HepG2 (cell line): ENCODE results near the gene MRPL58. TPM values are rescaled to one million over a fixed set of nuclear protein-coding genes. Genes with fewer than 3 reads are reported as not detected.

Experiments used
- ATAC-seq: fragments of 200-7000 bp; cut with Tn5 transposase; 3 replicates; pipeline ENCODE4 v1.9.1; 2020; ENCODE audit warnings: mild to moderate bottlenecking, moderate library complexity
- BruUV-seq: library from RNA; stranded (reverse); fragments of 400-500 nt; replicated peaks from 2 replicates; lab custom pipeline; 2021; lab: Mats Ljungman, UMichigan
- CTCF ChIA-PET: fragments of 300-600 bp; formaldehyde crosslinking; extraction: SDS; loops from one replicate; lab custom pipeline; 2021; ENCODE audit warnings: low total read pairs, inconsistent platforms, low intra/inter-chr PET ratio; lab: Yijun Ruan, JAX
- POLR2A ChIA-PET: fragments of 350-600 bp; sonication (Branson Sonifier 250); formaldehyde crosslinking; loops from one replicate; lab custom pipeline; 2020; ENCODE audit warnings: antibody characterized with exemption, inconsistent platforms; lab: Yijun Ruan, JAX
- DNase-seq: peaks from one replicate; pipeline ENCODE4 v3.0.0-alpha.2; 2015; ENCODE audit warnings: low spot score
- FAIRE-seq: peaks from 3 replicates; lab custom pipeline; 2011; peaks lifted over from hg19 to GRCh38; lab: Jason Lieb, UNC
- H2AFZ ChIP-seq: one replicate; pipeline ENCODE4 v1.6.1; 2011; ENCODE audit warnings: low read length, inconsistent platforms
- H3K27ac ChIP-seq: fragments of 300-600 bp; 3 replicates; pipeline ENCODE4 v1.8.0; 2011; ENCODE audit warnings: mixed run types, mild to moderate bottlenecking, mixed read lengths, low read length, inconsistent platforms; ENCODE audit not compliant: insufficient read depth; ENCODE audit errors: extremely low read length
- H3K27me3 ChIP-seq, 2 experiments: fragments of 200-600 bp in 1 of 2; 2 replicates in 1 of 2; 3 replicates in 1 of 2; pipeline versions ENCODE4 v1.6.0 to v1.8.0; 2011; ENCODE audit warnings: low read length in 2 of 2, mild to moderate bottlenecking in 2 of 2, moderate library complexity in 2 of 2, inconsistent platforms in 1 of 2; ENCODE audit not compliant: insufficient read depth in 2 of 2, control insufficient read depth in 1 of 2
- H3K36me3 ChIP-seq, 2 experiments: fragments of 200-600 bp in 1 of 2; replicated peaks in 1 of 2; 2 replicates in 1 of 2; 3 replicates in 1 of 2; pipeline versions ENCODE4 v1.5.1 to v1.8.0; 2011; ENCODE audit warnings: low read length in 2 of 2, inconsistent platforms in 1 of 2; ENCODE audit not compliant: insufficient read depth in 2 of 2, control insufficient read depth in 1 of 2
- H3K4me1 ChIP-seq: 2 replicates; pipeline ENCODE4 v1.5.1; 2012; ENCODE audit warnings: low read length, inconsistent platforms; ENCODE audit not compliant: insufficient read depth
- H3K4me2 ChIP-seq: 2 replicates; pipeline ENCODE4 v1.6.0; 2011; ENCODE audit warnings: low read depth, low read length, inconsistent platforms
- H3K4me3 ChIP-seq, 3 experiments: fragments of 200-600 bp in 1 of 3; sonication (generic), shearing (Covaris generic) in 1 of 3; replicated peaks in 1 of 3; 2 replicates each; pipeline ENCODE4 v1.5.1; 2011 to 2016; ENCODE audit warnings: low read length in 3 of 3, inconsistent platforms in 2 of 3, low read depth in 2 of 3, mild to moderate bottlenecking in 2 of 3, control low read depth in 1 of 3, mixed read lengths in 1 of 3; ENCODE audit not compliant: insufficient read depth in 1 of 3
- H3K79me2 ChIP-seq: one replicate; pipeline ENCODE4 v1.6.1; 2011; ENCODE audit warnings: low read length, inconsistent platforms; ENCODE audit not compliant: insufficient read depth
- H3K9ac ChIP-seq: 2 replicates; pipeline ENCODE4 v1.6.0; 2011; ENCODE audit warnings: mild to moderate bottlenecking, low read depth, low read length, inconsistent platforms; ENCODE audit not compliant: insufficient read depth
- H3K9me3 ChIP-seq: 2 replicates; pipeline ENCODE4 v1.5.1; 2012; ENCODE audit warnings: mild to moderate bottlenecking, low read length
- H4K20me1 ChIP-seq: 2 replicates; pipeline ENCODE4 v1.6.0; 2011; ENCODE audit warnings: inconsistent platforms, mild to moderate bottlenecking, low read length, moderate library complexity; ENCODE audit not compliant: insufficient read depth
- ARID5B ChIP-seq: IDR thresholded peaks from 2 replicates; pipeline ENCODE4 v1.4.0; 2020; ENCODE audit warnings: mild to moderate bottlenecking, missing genetic modification reagents
- BCL6 ChIP-seq: IDR thresholded peaks from 2 replicates; pipeline ENCODE4 v1.6.1; 2016; ENCODE audit warnings: missing genetic modification reagents, missing compliant biosample characterization
- ELF4 ChIP-seq: sonication (generic); formaldehyde crosslinking; IDR thresholded peaks from 2 replicates; pipeline ENCODE4 v1.5.0; 2020; ENCODE audit warnings: missing genetic modification reagents, mild to moderate bottlenecking, moderate library complexity, borderline replicate concordance
- FOXP4 ChIP-seq: sonication (generic); formaldehyde crosslinking; IDR thresholded peaks from 2 replicates; pipeline ENCODE4 v1.4.0; 2020; ENCODE audit warnings: missing genetic modification reagents
- HDAC1 ChIP-seq: sonication (generic); formaldehyde crosslinking; IDR thresholded peaks from 2 replicates; pipeline ENCODE4 v1.5.1; 2020; ENCODE audit warnings: mild to moderate bottlenecking, missing genetic modification reagents
- LCORL ChIP-seq, 2 experiments: fragments of 450-650 bp in 1 of 2; sonication (generic) in 1 of 2; formaldehyde crosslinking in 1 of 2; IDR thresholded peaks; 2 replicates each; pipeline versions ENCODE4 v1.5.0 to v1.6.1; 2017 to 2020; ENCODE audit warnings: antibody characterized with exemption in 1 of 2, missing genetic modification reagents in 1 of 2
- MIXL1 ChIP-seq: IDR thresholded peaks from 2 replicates; pipeline ENCODE4 v1.6.1; 2016
- NFYB ChIP-seq: sonication (generic); formaldehyde crosslinking; IDR thresholded peaks from 2 replicates; pipeline ENCODE4 v1.4.0; 2020; ENCODE audit warnings: missing genetic modification reagents
- POGZ ChIP-seq: sonication (generic); formaldehyde crosslinking; IDR thresholded peaks from 2 replicates; pipeline ENCODE4 v1.4.0; 2020; ENCODE audit warnings: mild to moderate bottlenecking, missing genetic modification reagents
- TEAD2 ChIP-seq: sonication (generic); formaldehyde crosslinking; IDR thresholded peaks from 2 replicates; pipeline ENCODE4 v1.9.0; 2021; ENCODE audit warnings: missing genetic modification reagents
- ZBTB33 ChIP-seq: sonication (generic); formaldehyde crosslinking; IDR thresholded peaks from 2 replicates; pipeline ENCODE4 v1.4.0; 2020; ENCODE audit warnings: missing genetic modification reagents
- ZMYM4 ChIP-seq: sonication (generic); formaldehyde crosslinking; IDR thresholded peaks from 2 replicates; pipeline ENCODE4 v1.8.1; 2023; ENCODE audit warnings: mild to moderate bottlenecking, missing genetic modification reagents
- ZNF33A ChIP-seq: sonication (generic); formaldehyde crosslinking; IDR thresholded peaks from 2 replicates; pipeline ENCODE4 v1.5.1; 2020; ENCODE audit warnings: missing genetic modification reagents, mild to moderate bottlenecking, moderate library complexity, borderline replicate concordance
- ZNF614 ChIP-seq: IDR thresholded peaks from 2 replicates; pipeline ENCODE4 v1.6.1; 2018; ENCODE audit warnings: missing biosample characterization, missing genetic modification reagents, inconsistent platforms, borderline replicate concordance
- ZSCAN9 ChIP-seq: IDR thresholded peaks from 2 replicates; pipeline ENCODE4 v1.6.1; 2016; ENCODE audit warnings: borderline replicate concordance
- WGBS: methylation state at CpG from one replicate; pipeline ENCODE4 v1.1.6; 2017; ENCODE audit warnings: low lambda C conversion rate; 5-methylcytosine and 5-hydroxymethylcytosine counted together
- in situ Hi-C: cut with HindIII; loops from 2 replicates; pipeline ENCODE4 v1.10.0; 2017; ENCODE audit warnings: low pct_unique_long_range_greater_than_20kb; ENCODE audit not compliant: extremely low pct_ligation_motif_present
- intact Hi-C: fragments of 100-400 bp; cut with micrococcal nuclease; formaldehyde crosslinking; loops from one replicate; pipeline ENCODE4 v1.10.0; 2022; ENCODE audit not compliant: unreplicated experiment
- polyA plus RNA-seq, 8 experiments: library from polyadenylated mRNA; depleted of rRNA in 3 of 8; stranded (reverse) in 7 of 8; unstranded in 1 of 8; fragments of >200 nt; fragmentation: Illumina TruSeq in 4 of 8; extraction: Trizol in 4 of 8; gene quantifications; 2 replicates each; pipeline versions ENCODE4 v1.2.1 to v1.2.3, GENCODE V29; 2011 to 2016; ENCODE audit warnings: low read depth in 4 of 8, missing spikeins in 1 of 8, mixed read lengths in 1 of 8; ENCODE audit not compliant: insufficient read depth in 1 of 8
- total RNA-seq, 5 experiments: library from RNA; depleted of rRNA; stranded (reverse); fragments of >200 nt; fragmentation: Illumina TruSeq; extraction: Trizol; gene quantifications; 2 replicates each; pipeline ENCODE4 v1.2.3, GENCODE V29; 2016; ENCODE audit warnings: low read depth in 1 of 5

MRPL58 gene
- total and polyA plus RNA-seq, 2 of the 13 experiments (the other 11 are each of a cell fraction or from before 2014, with no cell fraction given), result 44.9 to 68.9 TPM

GRCh38 chr17:75024686-75025397, 12.4 kb downstream of the MRPL58 start:
- Histone ChIP-seq H3K9ac (no peak overlapping the region; the same call in 1 of the 2 replicates), H3K4me2 (peak overlapping the region; percentile 83), H3K27ac (peak overlapping the region; percentile 43), H3K36me3 (peaks cover 13 to 21% of the 10 kb centered on the region in 2 experiments), H4K20me1 (no peaks in the 10 kb centered on the region), H3K9me3 (no peaks in the 10 kb centered on the region), H3K27me3 (peaks cover 0 to 3% of the 10 kb centered on the region in 2 experiments; a peak in 1 of 5 replicates), H3K79me2 (no peaks in the 10 kb centered on the region), H3K4me1 (peaks cover 25% of the 10 kb centered on the region), H3K4me3 (peak overlapping the region in 1 of 3 experiments; percentile 46; a peak in 3 of 6 replicates), H2AFZ (peak overlapping the region; percentile 30)
- ChIA-PET POLR2A (interaction anchor here (0.7 to 4.7 kb wide), 23 partner anchors 8 to 381 kb away, joined by 3 to 90 read pairs (median 4); partner anchors contain the start of genes ATP5PD, CDR2L, FDXR and GRB2), CTCF (interaction anchor here (0.9 kb wide), 1 partner anchor 63 kb away, joined by 3 read pairs; no protein-coding TSS in a partner anchor)
- in situ Hi-C loops (no loop called here), intact Hi-C loops (loop anchor here (1.0 kb wide), 1 partner anchor 43 kb away; no protein-coding TSS in a partner anchor)
- no TSS peak for BruUV-seq
- 30% methylated on average over 10 of the region's 10 CpGs for WGBS
- FAIRE-seq (peak; percentile 34), DNase-seq (peak; percentile 61), ATAC-seq (peak; percentile 75)
- TF ChIP-seq ZSCAN9 (CRISPR knock-in tag) (peak; percentile 65; the same call in 1 of the 2 replicates), NFYB (CRISPR knock-in tag) (peak; percentile 90), HDAC1 (0 out of 2 replicates have a peak, but pooled peaks have one; percentile 27), BCL6 (CRISPR knock-in tag) (0 out of 2 replicates have a peak, but pooled peaks have one; percentile 9), ELF4 (CRISPR knock-in tag) (no peak), ARID5B (CRISPR knock-in tag) (peak; percentile 47; the same call in 1 of the 2 replicates), TEAD2 (CRISPR knock-in tag) (no peak), ZBTB33 (CRISPR knock-in tag) (peak; percentile 89), MIXL1 (CRISPR knock-in tag) (peak; percentile 20; the same call in 1 of the 2 replicates), ZMYM4 (CRISPR knock-in tag) (peak; percentile 92), ZNF614 (CRISPR knock-in tag) (0 out of 2 replicates have a peak, but pooled peaks have one; percentile 60), FOXP4 (CRISPR knock-in tag) (0 out of 2 replicates have a peak, but pooled peaks have one; percentile 27), LCORL (IDR thresholded peaks at IDR 0.05) (no peak), LCORL (CRISPR knock-in tag; IDR thresholded peaks at IDR 0.05) (0 out of 2 replicates have a peak, but pooled peaks have one; percentile 35), ZNF33A (no peak), POGZ (CRISPR knock-in tag) (peak; percentile 57; the same call in 1 of the 2 replicates)
